HEK293T (cell line): ENCODE data around the gene KBTBD2.
"Not testable (repeated sequence)": the region's sequence is repeated elsewhere in the genome, so short reads cannot be mapped to it uniquely, and the experiment has no call there.

Experiments
- BHLHE40 ChIP-seq: fragments of 450-650 bp; IDR thresholded peaks from 2 replicates; pipeline ENCODE4 v1.6.1; 2016; ENCODE audit warnings: mild to moderate bottlenecking, moderate library complexity, borderline replicate concordance
- CTBP1 ChIP-seq: fragments of 450-650 bp; IDR thresholded peaks from 2 replicates; pipeline ENCODE4 v1.6.1; 2016; ENCODE audit warnings: borderline replicate concordance
- ELF4 ChIP-seq: fragments of 450-650 bp; IDR thresholded peaks from 2 replicates; pipeline ENCODE4 v1.6.1; 2017; ENCODE audit warnings: antibody characterized with exemption
- FOXA1 ChIP-seq: fragments of 450-650 bp; IDR thresholded peaks from 2 replicates; pipeline ENCODE4 v1.6.1; 2016; ENCODE audit warnings: mild to moderate bottlenecking
- FOXK2 ChIP-seq: fragments of 450-650 bp; IDR thresholded peaks from 2 replicates; pipeline ENCODE4 v1.6.1; 2016; ENCODE audit warnings: mild to moderate bottlenecking
- FOXM1 ChIP-seq: fragments of 450-650 bp; IDR thresholded peaks from 2 replicates; pipeline ENCODE4 v1.6.1; 2017; ENCODE audit warnings: mild to moderate bottlenecking, borderline replicate concordance
- HDGF ChIP-seq: fragments of 450-650 bp; IDR thresholded peaks from 2 replicates; pipeline ENCODE4 v1.6.1; 2017; ENCODE audit warnings: antibody characterized with exemption, borderline replicate concordance
- L3MBTL2 ChIP-seq: fragments of 450-650 bp; conservative IDR thresholded peaks from 2 replicates; pipeline ENCODE4 v1.6.1; 2016; ENCODE audit warnings: mild to moderate bottlenecking
- NFRKB ChIP-seq: fragments of 450-650 bp; IDR thresholded peaks from 2 replicates; pipeline ENCODE4 v1.6.1; 2016; ENCODE audit warnings: mild to moderate bottlenecking, moderate library complexity
- SP1 ChIP-seq: fragments of 450-650 bp; IDR thresholded peaks from 2 replicates; pipeline ENCODE4 v1.6.1; 2017
- SUZ12 ChIP-seq: fragments of 450-650 bp; IDR thresholded peaks from 2 replicates; pipeline ENCODE4 v1.6.1; 2016; ENCODE audit warnings: mild to moderate bottlenecking
- TF ChIP-seq, protein P1 (sequence below): fragments of 450-650 bp; IDR thresholded peaks from 2 replicates; pipeline ENCODE4 v1.6.1; 2016

- not testable (repeated sequence) for TF ChIP-seq FOXM1, ELF4, L3MBTL2, SP1, SUZ12, BHLHE40, HDGF, FOXK2, CTBP1, FOXA1, NFRKB
- TF ChIP-seq, protein P1, sequence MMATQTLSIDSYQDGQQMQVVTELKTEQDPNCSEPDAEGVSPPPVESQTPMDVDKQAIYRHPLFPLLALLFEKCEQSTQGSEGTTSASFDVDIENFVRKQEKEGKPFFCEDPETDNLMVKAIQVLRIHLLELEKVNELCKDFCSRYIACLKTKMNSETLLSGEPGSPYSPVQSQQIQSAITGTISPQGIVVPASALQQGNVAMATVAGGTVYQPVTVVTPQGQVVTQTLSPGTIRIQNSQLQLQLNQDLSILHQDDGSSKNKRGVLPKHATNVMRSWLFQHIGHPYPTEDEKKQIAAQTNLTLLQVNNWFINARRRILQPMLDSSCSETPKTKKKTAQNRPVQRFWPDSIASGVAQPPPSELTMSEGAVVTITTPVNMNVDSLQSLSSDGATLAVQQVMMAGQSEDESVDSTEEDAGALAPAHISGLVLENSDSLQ: not testable (repeated sequence)
Observed at GRCh38 chr7:32897376-32897775, 5.8 kb upstream of the KBTBD2 start.
